Stomach (tissue), 4 donors: ENCODE results near the gene CHGA.

ENCODE experiments used
- EP300 ChIP-seq: sonication (generic); formaldehyde crosslinking; IDR thresholded peaks from one replicate; pipeline ENCODE4 v1.6.1; 2017; ENCODE audit warnings: antibody characterized with exemption
- POLR2A ChIP-seq, 4 donors: fragments of 450-650 bp; IDR thresholded peaks; one replicate each; pipeline ENCODE4 v1.6.1; 2016; ENCODE audit warnings: antibody characterized with exemption in 4 of 4, control low read depth in 2 of 4, mild to moderate bottlenecking in 1 of 4, moderate library complexity in 1 of 4
- TF ChIP-seq, protein P1 (sequence below), 7 experiments: fragments of 450-650 bp in 4 of 7; fragments of 200-600 bp in 3 of 7; sonication (generic) in 3 of 7; IDR thresholded peaks; one replicate each; pipeline ENCODE4 v1.5.1; 2016 to 2019; ENCODE audit warnings: antibody characterized with exemption in 7 of 7, control low read depth in 2 of 7, mild to moderate bottlenecking in 1 of 7

DNA sequence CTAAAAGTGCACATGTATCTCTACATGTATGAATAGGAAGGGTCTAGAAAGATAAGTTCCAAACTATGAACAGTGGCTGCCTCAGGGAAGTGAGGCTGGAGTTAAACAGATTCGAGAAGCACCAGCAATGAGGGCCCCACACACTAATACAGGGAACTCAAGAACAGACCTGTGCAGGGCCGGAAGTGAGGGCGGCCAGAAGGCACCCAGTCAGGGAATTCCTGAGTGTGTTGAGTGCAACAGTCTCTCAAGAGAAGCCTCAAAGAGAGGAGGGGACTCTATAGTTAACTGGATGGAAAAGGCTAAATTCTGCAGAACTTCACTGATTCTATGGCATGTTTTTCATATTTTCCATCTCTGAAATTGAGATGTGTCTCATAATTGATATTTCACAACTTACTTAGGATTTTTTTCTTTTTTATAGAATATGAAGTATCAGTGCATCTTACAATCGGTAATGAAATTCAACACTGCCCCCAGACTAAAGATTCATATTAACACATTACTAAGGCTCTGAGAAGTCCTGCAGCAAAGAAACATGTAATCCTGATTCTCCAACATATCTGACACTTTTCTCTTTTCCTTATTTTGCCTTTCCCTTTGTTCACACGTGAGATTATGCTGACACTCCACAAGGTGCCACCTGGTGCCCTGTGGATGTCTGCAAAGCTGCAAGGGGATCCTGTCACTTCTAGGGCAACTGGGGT is 61.3 kb downstream of the CHGA start:
- TF ChIP-seq, protein P1, sequence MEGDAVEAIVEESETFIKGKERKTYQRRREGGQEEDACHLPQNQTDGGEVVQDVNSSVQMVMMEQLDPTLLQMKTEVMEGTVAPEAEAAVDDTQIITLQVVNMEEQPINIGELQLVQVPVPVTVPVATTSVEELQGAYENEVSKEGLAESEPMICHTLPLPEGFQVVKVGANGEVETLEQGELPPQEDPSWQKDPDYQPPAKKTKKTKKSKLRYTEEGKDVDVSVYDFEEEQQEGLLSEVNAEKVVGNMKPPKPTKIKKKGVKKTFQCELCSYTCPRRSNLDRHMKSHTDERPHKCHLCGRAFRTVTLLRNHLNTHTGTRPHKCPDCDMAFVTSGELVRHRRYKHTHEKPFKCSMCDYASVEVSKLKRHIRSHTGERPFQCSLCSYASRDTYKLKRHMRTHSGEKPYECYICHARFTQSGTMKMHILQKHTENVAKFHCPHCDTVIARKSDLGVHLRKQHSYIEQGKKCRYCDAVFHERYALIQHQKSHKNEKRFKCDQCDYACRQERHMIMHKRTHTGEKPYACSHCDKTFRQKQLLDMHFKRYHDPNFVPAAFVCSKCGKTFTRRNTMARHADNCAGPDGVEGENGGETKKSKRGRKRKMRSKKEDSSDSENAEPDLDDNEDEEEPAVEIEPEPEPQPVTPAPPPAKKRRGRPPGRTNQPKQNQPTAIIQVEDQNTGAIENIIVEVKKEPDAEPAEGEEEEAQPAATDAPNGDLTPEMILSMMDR (IDR thresholded peaks at IDR 0.05): no peak
- TF ChIP-seq EP300 (no peak), POLR2A (IDR thresholded peaks at IDR 0.05) (no peak)
